IMR-90 (cell line): ENCODE measurements around the gene GCN1.

Experiments used
- BHLHE40 ChIP-seq: fragments of 150-350 bp; IDR thresholded peaks from 2 replicates; pipeline ENCODE4 v1.6.1; 2016; ENCODE audit warnings: mild to moderate bottlenecking, low read depth, low read length
- CEBPB ChIP-seq: IDR thresholded peaks from 2 replicates; pipeline ENCODE4 v1.6.1; 2012; ENCODE audit warnings: low read depth, low read length, improper control_type of control experiment
- CTCF ChIP-seq: conservative IDR thresholded peaks from 2 replicates; pipeline ENCODE4 v1.5.1; 2012; ENCODE audit warnings: mild to moderate bottlenecking, low read depth, low read length, improper control_type of control experiment
- ELK1 ChIP-seq: fragments of 150-350 bp; IDR thresholded peaks from 2 replicates; pipeline ENCODE4 v1.6.1; 2016; ENCODE audit warnings: low read depth, mild to moderate bottlenecking, low read length, moderate library complexity, borderline replicate concordance
- FOS ChIP-seq: fragments of 150-350 bp; IDR thresholded peaks from 2 replicates; pipeline ENCODE4 v1.6.1; 2016; ENCODE audit warnings: low read depth, low read length
- MAZ ChIP-seq: IDR thresholded peaks from 2 replicates; pipeline ENCODE4 v1.6.1; 2012; ENCODE audit warnings: low read depth, mild to moderate bottlenecking, low read length, improper control_type of control experiment, moderate library complexity, borderline replicate concordance
- MXI1 ChIP-seq: IDR thresholded peaks from 2 replicates; pipeline ENCODE4 v1.6.1; 2012; ENCODE audit warnings: low read depth, mild to moderate bottlenecking, low read length, moderate library complexity, borderline replicate concordance
- NFE2L2 ChIP-seq: fragments of 150-350 bp; IDR thresholded peaks from 2 replicates; pipeline ENCODE4 v1.6.1; 2016; ENCODE audit warnings: low read depth, mild to moderate bottlenecking, low read length
- POLR2A ChIP-seq: IDR thresholded peaks from 2 replicates; pipeline ENCODE4 v1.6.1; 2012; ENCODE audit warnings: mild to moderate bottlenecking, low read depth, low read length
- RAD21 ChIP-seq: IDR thresholded peaks from 2 replicates; pipeline ENCODE4 v1.6.1; 2012; ENCODE audit warnings: low read length, improper control_type of control experiment
- RFX5 ChIP-seq: IDR thresholded peaks from 2 replicates; pipeline ENCODE4 v1.8.0; 2012; ENCODE audit warnings: low read depth, mild to moderate bottlenecking, low read length, moderate library complexity
- SMC3 ChIP-seq: fragments of 150-350 bp; IDR thresholded peaks from 2 replicates; pipeline ENCODE4 v1.6.1; 2016; ENCODE audit warnings: low read depth, mild to moderate bottlenecking, antibody characterized with exemption, low read length, moderate library complexity
- USF2 ChIP-seq: fragments of 150-350 bp; IDR thresholded peaks from 2 replicates; pipeline ENCODE4 v1.6.1; 2017; ENCODE audit warnings: mild to moderate bottlenecking, antibody characterized with exemption, low read length, low read depth

- TF ChIP-seq CTCF (no peak), RAD21 (no peak), POLR2A (peak; percentile 76), FOS (peak; percentile 76), MAZ (peak; percentile 57; the same call in 1 of the 2 replicates), SMC3 (no peak), USF2 (peak; percentile 59; the same call in 1 of the 2 replicates), CEBPB (no peak), BHLHE40 (peak; percentile 84), MXI1 (no peak; the same call in 1 of the 2 replicates), ELK1 (no peak), RFX5 (no peak), NFE2L2 (peak; percentile 5; the same call in 1 of the 2 replicates)
Observed at GRCh38 chr12:120230326-120230973, 35.9 kb upstream of the GCN1 start.
